NCI-H1092 (cell line): ENCODE measurements around the gene KRTAP4-11.
"Not testable (repeated sequence)": the region's sequence is repeated elsewhere in the genome, so short reads cannot be mapped to it uniquely, and the experiment has no call there.

Experiments
- DNase-seq: peaks from one replicate; lab custom pipeline; 2025; lab: John Stamatoyannopoulos, UW

Gene KRTAP4-11

GRCh38 chr17:41117846-41118386 lies at the start of gene KRTAP4-11:
Gene KRTAP4-11, minus strand, starts transcription at chr17:41118373. Its CDS starts 58 bp downstream, at chr17:41118315.
- DNase-seq: not testable (repeated sequence)

- DNase-seq: no peak
These were observed 49.4 kb upstream of the KRTAP4-11 start for GRCh38 chr17:41167561-41167960.

GRCh38 chr17:41163828-41164227 lies 45.7 kb upstream of the KRTAP4-11 start:
- no peak for DNase-seq

GRCh38 chr17:41160648-41161047 lies 42.5 kb upstream of the KRTAP4-11 start, which contains the start of gene KRTAP4-4:
Gene KRTAP4-4, minus strand, starts transcription at chr17:41160748. Its CDS starts 57 bp downstream, at chr17:41160691.
- no peak for DNase-seq

DNA sequence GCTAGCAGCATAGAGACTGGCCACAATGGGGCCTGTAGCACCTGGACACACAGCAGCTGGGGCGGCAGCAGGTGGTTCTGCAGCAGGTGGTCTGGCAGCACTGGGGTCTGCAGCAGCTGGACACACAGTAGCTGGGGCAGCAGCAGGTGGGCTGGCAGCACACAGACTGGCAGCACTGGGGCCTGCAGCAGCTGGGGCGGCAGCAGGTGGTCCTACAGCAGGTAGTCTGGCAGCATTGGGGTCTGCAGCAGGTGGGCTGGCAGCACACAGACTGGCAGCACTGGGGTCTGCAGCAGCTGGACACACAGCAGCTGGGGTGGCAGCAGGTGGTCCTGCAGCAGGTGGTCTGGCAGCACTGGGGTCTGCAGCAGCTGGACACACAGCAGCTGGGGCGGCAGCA lies 42.0 kb upstream of the KRTAP4-11 start:
- DNase-seq: not testable (repeated sequence)

- no peak for DNase-seq
These were observed 35.7 kb upstream of the KRTAP4-11 start for GRCh38 chr17:41153856-41154255.

DNA sequence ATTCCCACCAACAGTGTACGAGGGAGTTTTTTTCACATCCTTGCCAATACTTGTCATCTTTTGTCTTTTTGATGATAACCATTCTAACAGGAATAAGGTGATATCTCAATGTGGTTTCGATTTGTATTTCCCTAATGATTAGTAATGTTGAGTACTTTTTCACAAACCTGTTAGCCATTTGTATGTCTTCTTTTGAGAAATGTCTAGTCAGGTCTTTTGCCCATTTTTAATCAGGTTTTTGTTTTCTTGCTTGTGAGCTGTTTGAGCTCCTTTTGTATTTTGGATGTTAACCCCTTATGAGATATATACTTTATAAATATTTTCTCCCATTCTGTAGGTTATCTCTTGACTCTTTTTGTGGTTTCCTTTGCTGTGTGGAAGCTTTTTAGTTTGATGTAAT lies 33.4 kb upstream of the KRTAP4-11 start:
- no peak for DNase-seq

DNA sequence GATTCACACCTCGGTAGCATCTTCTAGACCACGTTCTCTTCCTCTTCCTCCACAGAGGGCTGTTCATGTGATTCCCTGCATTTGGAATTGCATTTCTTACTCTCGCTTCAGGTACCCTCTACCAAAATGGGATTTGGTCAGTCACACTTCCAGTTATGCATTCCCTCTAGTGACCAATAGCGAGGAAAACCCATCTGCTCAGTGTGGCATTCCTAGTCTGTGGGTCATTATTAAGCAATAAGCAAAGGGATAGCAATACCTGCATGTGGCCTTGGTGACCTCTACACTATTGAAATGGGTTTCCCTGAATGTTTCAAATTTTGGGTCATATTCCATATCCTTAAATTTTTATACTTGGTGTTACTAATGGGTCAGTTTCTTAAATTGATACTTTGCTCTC lies 31.9 kb upstream of the KRTAP4-11 start:
- no peak for DNase-seq

GRCh38 chr17:41149652-41149985 lies 31.4 kb upstream of the KRTAP4-11 start, which contains the start of gene KRTAP4-5:
Gene KRTAP4-5, minus strand, starts transcription at chr17:41149825. Its CDS starts 58 bp downstream, at chr17:41149767.
- DNase-seq: no peak

- DNase-seq: not testable (repeated sequence)
These were observed 30.9 kb upstream of the KRTAP4-11 start for GRCh38 chr17:41148971-41149651.

DNA sequence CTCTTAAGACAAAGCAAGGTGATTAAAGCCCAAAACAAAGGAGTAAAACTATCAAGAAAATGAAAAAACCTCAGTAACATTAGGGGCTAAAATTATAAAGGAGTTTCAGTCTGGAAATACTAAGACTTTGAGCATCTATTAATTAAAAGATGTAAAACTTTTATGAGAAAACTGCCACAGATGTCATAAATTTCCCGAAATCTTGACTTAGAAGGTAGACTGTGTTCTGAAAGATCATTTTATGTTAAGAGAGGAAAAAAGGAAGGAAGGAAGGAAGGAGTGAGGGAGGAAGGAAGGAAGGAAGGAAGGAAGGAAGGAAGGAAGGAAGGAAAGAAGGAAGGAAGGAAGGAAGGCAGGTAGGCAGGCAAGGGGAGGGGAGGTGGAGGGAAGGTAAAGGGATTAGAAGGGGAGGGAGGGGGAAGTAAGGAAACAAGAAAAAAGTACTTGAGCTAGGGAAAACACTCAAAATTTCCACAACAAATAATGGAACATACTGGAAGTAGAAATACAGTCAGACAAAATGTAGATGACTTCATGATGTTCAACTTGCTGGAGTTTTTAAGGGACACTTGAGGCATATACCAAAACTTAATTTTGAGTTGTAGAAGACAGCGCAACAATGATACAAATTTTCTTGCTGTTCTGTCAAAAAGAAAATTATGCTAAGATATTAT lies 29.5 kb upstream of the KRTAP4-11 start:
- no peak for DNase-seq

DNA sequence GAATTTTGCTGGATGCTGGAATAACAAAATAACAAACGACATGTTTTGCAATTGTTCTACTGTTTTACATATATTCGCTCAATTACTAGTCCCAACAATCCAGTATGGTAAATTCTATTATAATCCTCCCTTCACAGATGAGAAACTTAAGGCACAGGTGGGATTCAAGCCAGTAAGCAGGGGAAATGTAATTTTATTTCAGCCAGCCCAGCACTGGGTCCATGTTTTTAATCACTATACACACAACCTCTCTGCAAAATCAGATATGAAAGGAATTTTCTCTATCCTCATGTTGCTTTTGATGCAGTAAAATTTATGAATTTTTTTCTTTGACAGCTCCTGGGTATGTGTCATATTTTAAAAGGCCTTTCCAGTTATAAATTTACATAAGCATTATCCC lies 27.1 kb upstream of the KRTAP4-11 start:
- no peak for DNase-seq

DNA sequence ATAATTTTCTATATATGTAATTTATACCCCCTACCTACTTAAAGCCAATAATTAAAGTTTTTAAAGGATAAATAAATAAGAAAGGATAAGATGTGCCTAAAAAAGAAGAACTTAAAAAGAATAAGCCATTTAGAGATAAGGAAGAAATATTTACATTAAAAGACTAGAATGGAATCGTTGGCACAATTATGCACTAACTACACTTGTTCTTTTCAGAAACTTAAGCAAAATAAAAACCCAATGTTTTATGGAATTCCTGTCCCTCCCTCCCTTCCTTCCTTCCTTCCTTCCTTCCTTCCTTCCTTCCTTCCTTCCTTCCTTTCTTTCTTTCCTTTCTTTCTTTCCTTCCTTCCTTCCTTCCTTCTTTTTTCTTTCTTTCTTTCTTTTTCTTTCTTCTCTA lies 26.7 kb upstream of the KRTAP4-11 start:
- DNase-seq: no peak

GRCh38 chr17:41141361-41141760 lies 23.2 kb upstream of the KRTAP4-11 start:
- no peak for DNase-seq

DNA sequence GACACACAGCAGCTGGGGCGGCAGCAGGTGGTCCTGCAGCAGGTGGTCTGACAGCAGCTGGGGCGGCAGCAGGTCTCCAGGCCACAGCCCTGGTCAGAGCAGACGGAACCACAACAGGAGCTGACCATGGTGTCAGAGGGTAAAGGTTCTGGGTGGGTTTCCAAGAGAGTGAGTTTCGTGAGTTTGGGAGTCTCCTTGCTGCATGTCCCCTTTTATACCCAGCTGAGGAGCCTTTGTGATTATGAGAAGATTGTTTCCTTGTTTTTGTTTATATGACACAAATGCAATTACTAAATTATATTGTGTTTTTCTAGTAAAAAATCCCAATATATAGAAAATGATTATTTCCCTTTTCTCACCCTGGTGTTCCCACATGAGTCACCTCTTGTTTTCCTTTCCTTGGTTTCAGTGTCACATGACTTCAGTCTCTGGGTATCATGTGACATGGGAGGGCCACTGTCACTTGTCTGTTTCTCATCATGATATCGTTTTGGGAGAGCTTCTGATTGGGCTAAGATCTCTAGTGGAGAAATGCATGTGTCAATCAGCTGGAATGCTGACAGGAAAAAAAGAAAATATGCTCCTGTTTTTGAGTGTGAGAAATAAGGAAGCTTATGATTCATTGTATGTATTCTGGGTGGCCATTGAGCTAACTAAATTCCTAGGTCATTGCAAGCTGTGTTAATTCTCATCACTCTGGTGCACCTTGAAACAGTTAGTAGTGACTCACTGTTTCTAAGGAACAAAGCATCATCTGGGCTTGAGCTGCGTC lies 22.4 kb upstream of the KRTAP4-11 start, which contains the start of gene KRTAP4-6:
Gene KRTAP4-6, minus strand, starts transcription at position 185 of the 772 bp plus-strand sequence. Its CDS starts 57 bp downstream, at position 128.
- no peak for DNase-seq

GRCh38 chr17:41139865-41140264 lies 21.7 kb upstream of the KRTAP4-11 start:
- not testable (repeated sequence) for DNase-seq

DNA sequence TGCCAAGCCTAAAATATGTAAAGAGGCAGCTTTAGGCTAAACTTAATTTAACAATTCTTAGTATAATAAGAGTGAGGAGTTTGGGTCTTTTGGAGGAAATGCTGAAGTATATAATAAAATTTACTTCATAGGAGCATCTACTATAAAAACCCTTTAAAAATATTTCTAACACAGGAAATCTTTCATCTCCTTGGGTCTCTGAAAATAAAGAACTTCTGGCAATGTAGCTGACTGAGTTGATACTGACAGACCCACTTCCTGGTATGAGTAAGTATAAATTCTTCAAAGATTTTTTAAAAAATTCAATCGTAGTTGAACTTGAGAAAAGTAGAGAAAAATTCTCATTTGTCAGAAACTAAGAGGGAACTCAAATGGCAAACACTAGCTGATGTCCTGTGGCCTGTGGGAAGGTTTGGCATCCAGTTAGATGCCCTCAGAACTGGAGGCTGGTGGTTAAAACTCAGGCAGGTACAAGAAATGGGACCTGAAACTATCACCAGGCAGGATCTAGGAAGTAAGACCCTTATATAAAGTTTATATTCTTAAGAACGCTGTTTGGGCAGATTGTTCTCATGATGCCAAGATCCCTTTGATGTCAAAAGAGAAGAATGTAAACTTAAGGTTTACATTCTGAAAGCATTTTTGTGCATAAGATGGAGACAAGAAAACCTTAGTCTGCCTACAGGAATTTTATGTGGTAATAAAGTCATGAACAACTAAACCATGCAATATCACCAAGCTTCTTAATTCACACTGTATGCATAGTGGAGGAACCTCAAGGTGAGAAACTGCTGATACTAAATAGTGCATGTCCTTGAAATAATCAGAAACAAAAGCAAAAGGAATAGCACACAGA lies 15.9 kb upstream of the KRTAP4-11 start:
- DNase-seq: no peak

- no peak for DNase-seq
These were observed 13.8 kb upstream of the KRTAP4-11 start for GRCh38 chr17:41131979-41132378.

- DNase-seq: no peak
These were observed 9.2 kb upstream of the KRTAP4-11 start for GRCh38 chr17:41127371-41127770.

GRCh38 chr17:41126412-41126811 lies 8.2 kb upstream of the KRTAP4-11 start:
- no peak for DNase-seq

DNA sequence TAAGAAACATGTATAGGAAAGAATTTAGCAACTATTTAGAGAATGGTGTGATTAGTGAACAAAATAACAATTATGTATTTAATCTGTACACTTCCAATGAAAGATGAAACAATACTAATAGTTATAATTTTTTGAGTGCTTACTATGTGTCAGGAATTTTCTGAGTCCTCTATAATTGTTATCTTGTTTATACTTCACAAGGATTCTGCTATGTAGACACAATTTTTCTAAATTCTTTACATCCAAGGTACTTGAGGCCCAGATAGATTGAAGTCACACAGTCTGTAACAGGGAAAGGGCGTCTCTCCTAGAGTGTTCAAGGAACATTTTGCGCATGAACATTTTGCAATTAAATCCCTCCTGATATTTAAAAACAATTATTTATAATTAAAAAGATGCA lies 6.9 kb upstream of the KRTAP4-11 start:
- no peak for DNase-seq
